Loucy (cell line): ENCODE results near the gene CD96.

ENCODE experiments used
- H2AFZ ChIP-seq: fragments of 200-600 bp; sonication (generic); 2 replicates; pipeline ENCODE4 v1.6.0; 2016; ENCODE audit warnings: antibody characterized with exemption, mild to moderate bottlenecking, low read length, moderate library complexity
- H3F3A ChIP-seq: fragments of 200-600 bp; 2 replicates; pipeline ENCODE4 v1.6.0; 2016; ENCODE audit warnings: antibody characterized with exemption, low read depth, mild to moderate bottlenecking
- H3K27me3 ChIP-seq: fragments of 200-600 bp; sonication (generic); 2 replicates; pipeline ENCODE4 v1.6.1; 2014; ENCODE audit warnings: low read length, mild to moderate bottlenecking; ENCODE audit not compliant: insufficient read depth, poor library complexity, severe bottlenecking
- H3K36me3 ChIP-seq: fragments of 200-600 bp; sonication (generic); 2 replicates; pipeline ENCODE4 v1.6.1; 2016; ENCODE audit warnings: low read length; ENCODE audit not compliant: insufficient read depth
- H3K4me1 ChIP-seq: fragments of 200-600 bp; sonication (generic); 2 replicates; pipeline ENCODE4 v1.5.1; 2014; ENCODE audit warnings: low read length, mild to moderate bottlenecking; ENCODE audit not compliant: insufficient read depth, poor library complexity, severe bottlenecking
- H3K4me2 ChIP-seq: fragments of 200-600 bp; sonication (generic); 2 replicates; pipeline ENCODE4 v1.6.0; 2014; ENCODE audit warnings: antibody characterized with exemption, low read length, low read depth, mild to moderate bottlenecking; ENCODE audit not compliant: poor library complexity, severe bottlenecking
- H3K4me3 ChIP-seq: fragments of 200-600 bp; sonication (generic); 2 replicates; pipeline ENCODE4 v1.5.1; 2014; ENCODE audit warnings: low read length, mild to moderate bottlenecking, mixed read lengths; ENCODE audit not compliant: poor library complexity, severe bottlenecking
- H3K79me2 ChIP-seq: fragments of 200-600 bp; sonication (generic); 2 replicates; pipeline ENCODE4 v1.6.1; 2014; ENCODE audit warnings: low read length; ENCODE audit not compliant: insufficient read depth
- H3K9ac ChIP-seq: fragments of 200-600 bp; sonication (generic); 2 replicates; pipeline ENCODE4 v1.6.0; 2014; ENCODE audit warnings: mild to moderate bottlenecking, low read depth, low read length, moderate library complexity; ENCODE audit not compliant: poor library complexity, severe bottlenecking
- H3K9me2 ChIP-seq: fragments of 200-600 bp; sonication (generic); replicated peaks from 2 replicates; pipeline ENCODE4 v1.6.1; 2016; ENCODE audit warnings: low read depth, low read length, mixed read lengths
- H3K9me3 ChIP-seq: fragments of 200-600 bp; sonication (generic); 2 replicates; pipeline ENCODE4 v1.6.1; 2014; ENCODE audit warnings: mild to moderate bottlenecking, antibody characterized with exemption, low read length, low read depth; ENCODE audit not compliant: insufficient read depth
- H4K20me1 ChIP-seq: fragments of 200-600 bp; sonication (generic); 2 replicates; pipeline ENCODE4 v1.6.0; 2014; ENCODE audit warnings: antibody characterized with exemption, low read length, mild to moderate bottlenecking; ENCODE audit not compliant: insufficient read depth, poor library complexity, severe bottlenecking
- EZH2phosphoT487 ChIP-seq: fragments of 200-600 bp; IDR thresholded peaks from 2 replicates; pipeline ENCODE4 v1.6.1; 2018; ENCODE audit warnings: antibody characterized with exemption, mild to moderate bottlenecking, moderate library complexity, borderline replicate concordance
- TF ChIP-seq, protein P1 (sequence below): fragments of 200-600 bp; sonication (generic); conservative IDR thresholded peaks from 2 replicates; pipeline ENCODE4 v1.5.1; 2014; ENCODE audit warnings: mild to moderate bottlenecking, antibody characterized with exemption, low read length

The CD96 gene

GRCh38 chr3:111498022-111498421 lies 44.0 kb upstream of the CD96 start:
- Histone ChIP-seq H3K9ac (no peak overlapping the region), H3K27me3 (no peaks in the 10 kb centered on the region), H3K4me3 (no peak overlapping the region), H4K20me1 (no peaks in the 10 kb centered on the region), H3K36me3 (no peaks in the 10 kb centered on the region), H3K4me2 (no peak overlapping the region), H3K4me1 (no peaks in the 10 kb centered on the region), H3F3A (peaks cover under 1% of the 10 kb centered on the region; the same call in 1 of the 2 replicates), H3K9me3 (0 out of 2 replicates have a peak, but pooled peaks cover 4% of the 10 kb centered on the region), H3K79me2 (no peaks in the 10 kb centered on the region), H2AFZ (no peak overlapping the region), H3K9me2 (no peaks in the 10 kb centered on the region)
- TF ChIP-seq, protein P1, sequence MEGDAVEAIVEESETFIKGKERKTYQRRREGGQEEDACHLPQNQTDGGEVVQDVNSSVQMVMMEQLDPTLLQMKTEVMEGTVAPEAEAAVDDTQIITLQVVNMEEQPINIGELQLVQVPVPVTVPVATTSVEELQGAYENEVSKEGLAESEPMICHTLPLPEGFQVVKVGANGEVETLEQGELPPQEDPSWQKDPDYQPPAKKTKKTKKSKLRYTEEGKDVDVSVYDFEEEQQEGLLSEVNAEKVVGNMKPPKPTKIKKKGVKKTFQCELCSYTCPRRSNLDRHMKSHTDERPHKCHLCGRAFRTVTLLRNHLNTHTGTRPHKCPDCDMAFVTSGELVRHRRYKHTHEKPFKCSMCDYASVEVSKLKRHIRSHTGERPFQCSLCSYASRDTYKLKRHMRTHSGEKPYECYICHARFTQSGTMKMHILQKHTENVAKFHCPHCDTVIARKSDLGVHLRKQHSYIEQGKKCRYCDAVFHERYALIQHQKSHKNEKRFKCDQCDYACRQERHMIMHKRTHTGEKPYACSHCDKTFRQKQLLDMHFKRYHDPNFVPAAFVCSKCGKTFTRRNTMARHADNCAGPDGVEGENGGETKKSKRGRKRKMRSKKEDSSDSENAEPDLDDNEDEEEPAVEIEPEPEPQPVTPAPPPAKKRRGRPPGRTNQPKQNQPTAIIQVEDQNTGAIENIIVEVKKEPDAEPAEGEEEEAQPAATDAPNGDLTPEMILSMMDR, result no peak
- TF ChIP-seq EZH2phosphoT487, result no peak

- H3K9ac ChIP-seq, result no peak overlapping the region
- H3K79me2 ChIP-seq, result no peaks in the 10 kb centered on the region
- H2AFZ ChIP-seq, result no peak overlapping the region
- no peaks in the 10 kb centered on the region for H3K4me1 ChIP-seq
- no peaks in the 10 kb centered on the region for H3K36me3 ChIP-seq
- TF ChIP-seq, protein P1, result no peak
- no peak for TF ChIP-seq EZH2phosphoT487
- H3K4me2 ChIP-seq, result no peak overlapping the region
- no peak overlapping the region for H3K4me3 ChIP-seq
- H3K9me3 ChIP-seq, result 0 out of 2 replicates have a peak, but pooled peaks cover 4% of the 10 kb centered on the region
- no peaks in the 10 kb centered on the region for H4K20me1 ChIP-seq
- H3K27me3 ChIP-seq, result no peaks in the 10 kb centered on the region
- H3K9me2 ChIP-seq, result no peaks in the 10 kb centered on the region
- H3F3A ChIP-seq, result peaks cover 2% of the 10 kb centered on the region; the same call in 1 of the 2 replicates
Observed at GRCh38 chr3:111506435-111506834, 35.6 kb upstream of the CD96 start.

- Histone ChIP-seq H3K36me3 (no peaks in the 10 kb centered on the region), H3K9me3 (no peaks in the 10 kb centered on the region), H3K4me3 (no peak overlapping the region), H3K9ac (no peak overlapping the region), H3K4me2 (no peak overlapping the region), H2AFZ (no peak overlapping the region), H3F3A (no peaks in the 10 kb centered on the region), H3K9me2 (no peaks in the 10 kb centered on the region), H3K4me1 (no peaks in the 10 kb centered on the region), H3K27me3 (no peaks in the 10 kb centered on the region), H3K79me2 (no peaks in the 10 kb centered on the region), H4K20me1 (no peaks in the 10 kb centered on the region)
- TF ChIP-seq, protein P1, result no peak
- TF ChIP-seq EZH2phosphoT487, result no peak
Observed at GRCh38 chr3:111509308-111509707, 32.7 kb upstream of the CD96 start.
